HG03439 (cell line): ENCODE data around the gene DENND4A.
"Not testable (repeated sequence)": the region's sequence is repeated elsewhere in the genome, so short reads cannot be mapped to it uniquely, and the experiment has no call there.

Experiments
- ATAC-seq: cut with Tn5 transposase; IDR thresholded peaks from one replicate; pipeline ENCODE4 v1.9.1; 2021; ENCODE audit warnings: mild to moderate bottlenecking, moderate library complexity; ENCODE audit not compliant: unreplicated experiment

DENND4A gene

DNA sequence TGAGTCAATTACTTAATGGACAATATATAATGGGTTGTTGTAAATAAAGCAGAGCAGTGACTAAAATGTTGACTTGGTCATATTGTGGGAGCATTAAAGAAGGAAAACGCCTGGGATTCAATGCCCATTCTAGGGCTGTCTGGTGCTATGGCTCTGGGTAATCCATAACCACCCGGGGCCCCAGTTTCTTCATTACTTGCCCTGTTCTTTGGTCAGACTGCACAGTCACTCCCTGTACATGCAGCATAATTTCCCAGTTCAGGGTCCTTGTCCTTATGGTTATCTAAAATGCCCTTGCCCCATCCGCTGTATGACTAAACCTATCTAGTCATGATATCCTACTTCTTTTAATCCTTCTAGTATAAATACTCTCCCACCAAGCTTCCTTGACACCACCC, 27.5 kb upstream of the DENND4A start:
- no peak for ATAC-seq

DNA sequence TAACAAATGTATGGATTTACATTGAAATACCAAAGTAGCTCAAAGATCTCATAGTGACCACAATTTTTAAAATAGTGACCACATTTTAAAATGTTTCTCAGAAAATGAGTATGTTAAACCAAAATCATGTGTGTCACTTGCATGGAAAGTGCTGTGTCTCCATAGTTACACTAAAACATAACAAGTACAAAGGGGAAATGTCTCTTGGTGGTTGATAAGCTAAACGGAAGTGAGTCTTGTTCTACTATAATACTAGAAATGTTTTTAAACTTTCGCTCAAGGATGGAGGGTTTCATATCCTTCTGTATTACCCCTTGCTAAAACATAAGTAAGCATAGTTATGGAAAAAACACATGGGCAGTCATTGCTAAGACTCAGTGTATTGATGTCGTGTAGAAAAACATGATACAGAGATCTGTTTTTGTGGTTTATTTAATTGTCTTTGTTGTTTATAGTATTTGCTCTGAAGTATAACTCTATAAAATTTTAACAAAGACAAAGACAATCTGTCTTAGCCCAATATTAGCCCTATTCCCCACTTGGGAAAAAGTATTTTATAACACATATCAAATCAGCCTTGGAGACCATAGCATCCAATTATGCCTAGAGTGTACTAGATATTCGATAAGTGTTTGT, 27.0 kb upstream of the DENND4A start:
- peak; percentile 49 for ATAC-seq

DNA sequence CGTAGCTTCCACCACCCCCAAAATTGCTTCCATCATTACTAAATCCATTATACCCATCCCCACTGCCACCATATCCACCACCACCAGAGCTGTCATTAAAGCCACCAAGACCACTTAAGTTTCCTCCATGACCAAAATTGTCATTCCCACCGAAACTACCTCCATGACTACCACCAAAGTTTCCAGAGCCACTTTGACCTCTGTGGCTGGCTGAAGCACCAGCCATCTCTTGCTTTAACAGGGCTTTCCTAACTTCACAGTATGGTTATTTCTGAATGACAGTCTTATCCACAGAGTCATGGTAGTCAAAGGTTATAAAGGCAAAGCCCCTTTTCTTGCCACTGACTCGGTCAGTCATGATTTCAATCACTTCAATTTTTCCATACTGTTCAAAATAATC, 24.3 kb upstream of the DENND4A start:
- no peak for ATAC-seq

DNA sequence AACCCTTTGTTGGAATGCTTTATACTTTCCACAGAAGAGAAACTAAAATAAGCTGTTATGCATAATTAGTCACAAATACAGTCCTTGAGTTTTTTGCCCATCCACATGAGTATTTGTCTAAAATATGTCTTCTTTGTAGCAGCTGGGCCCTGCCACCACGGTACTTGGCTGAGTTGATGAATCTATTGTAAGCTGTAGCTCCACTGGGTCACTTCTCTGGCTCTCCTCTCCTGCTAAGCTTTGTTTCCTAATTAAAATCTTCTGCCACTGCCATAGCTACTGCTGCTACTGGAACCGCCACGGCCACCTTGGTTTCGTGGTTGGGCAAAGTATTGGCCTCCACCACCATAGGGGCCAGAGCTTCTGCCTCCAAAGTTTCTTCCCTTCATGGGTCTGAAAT, 23.9 kb upstream of the DENND4A start:
- ATAC-seq: not testable (repeated sequence)

DNA sequence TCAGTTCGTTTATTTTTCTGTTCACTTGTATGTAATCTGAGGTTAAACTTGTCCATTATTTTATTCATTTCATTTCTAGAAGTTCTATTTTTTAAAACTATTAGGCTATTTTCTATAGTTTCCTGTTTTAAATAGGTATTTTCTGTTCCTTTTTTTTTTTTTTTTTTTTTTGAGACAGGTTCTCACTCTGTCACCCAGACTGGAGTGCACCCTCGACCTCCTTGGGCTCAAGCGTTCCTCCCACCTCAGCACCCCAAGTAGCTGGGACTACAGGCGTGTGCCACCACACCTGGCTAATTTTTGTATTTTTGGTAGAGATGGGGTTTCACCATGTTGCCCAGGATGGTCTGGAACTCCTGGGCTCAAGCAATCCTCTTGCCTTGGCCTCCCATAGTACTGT, 22.2 kb upstream of the DENND4A start:
- not testable (repeated sequence) for ATAC-seq

DNA sequence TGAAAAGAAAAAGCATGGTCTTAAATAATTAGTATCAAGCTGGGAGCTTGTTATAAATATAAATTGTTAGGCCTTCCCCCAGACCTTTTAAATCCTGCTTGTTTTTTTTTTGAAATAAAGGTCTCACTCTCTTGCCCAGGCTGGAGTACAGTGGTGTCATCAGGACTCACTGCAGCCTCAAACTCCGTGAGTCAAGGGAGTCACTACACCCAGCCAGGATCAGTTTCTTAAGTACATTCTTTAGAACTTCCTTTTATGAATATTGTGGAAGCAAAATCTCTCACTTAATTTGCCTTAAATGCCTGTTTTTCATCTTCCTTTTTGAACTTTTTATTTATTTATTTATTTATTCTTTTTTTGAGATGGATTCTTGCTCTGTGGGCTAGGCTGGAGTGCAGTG, 20.8 kb upstream of the DENND4A start:
- no peak for ATAC-seq

DNA sequence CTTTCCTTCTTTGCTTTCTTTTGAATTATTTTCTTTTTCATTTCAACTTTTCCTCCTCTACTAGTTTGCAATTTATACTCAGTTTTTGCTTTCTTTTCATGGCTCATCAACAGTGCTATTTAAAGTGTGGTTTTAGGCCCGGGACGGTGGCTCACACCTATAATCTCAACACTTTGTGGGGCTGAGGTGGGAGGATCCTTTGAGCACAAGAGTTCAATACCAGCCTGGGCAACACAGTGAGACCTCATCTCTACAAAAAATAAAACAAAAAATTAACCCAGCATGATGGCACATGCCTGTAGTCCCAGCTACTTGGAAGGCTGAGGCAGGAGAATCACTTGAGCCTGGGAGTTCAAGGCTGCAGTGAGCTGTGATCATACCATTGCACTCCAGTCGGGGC, 20.4 kb upstream of the DENND4A start:
- no peak for ATAC-seq

DNA sequence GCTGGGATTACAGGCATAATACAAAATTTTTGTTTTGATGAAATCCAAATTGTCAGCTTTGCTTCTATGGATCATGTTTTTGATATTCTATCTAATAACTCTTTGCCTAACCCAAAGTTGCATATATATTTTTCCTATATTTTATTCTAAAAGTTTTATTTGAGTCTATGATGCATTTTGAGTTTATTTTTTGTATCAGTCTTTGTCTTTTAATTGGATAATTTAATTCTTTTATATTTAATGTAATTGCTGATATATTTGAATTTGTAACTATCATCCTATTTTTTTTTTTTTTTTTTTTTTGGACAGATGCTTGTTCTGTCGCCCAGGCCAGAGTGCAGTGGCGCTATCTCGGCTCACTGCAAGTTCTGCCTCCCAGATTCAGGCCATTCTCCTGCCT, 19.7 kb upstream of the DENND4A start:
- no peak for ATAC-seq

DNA sequence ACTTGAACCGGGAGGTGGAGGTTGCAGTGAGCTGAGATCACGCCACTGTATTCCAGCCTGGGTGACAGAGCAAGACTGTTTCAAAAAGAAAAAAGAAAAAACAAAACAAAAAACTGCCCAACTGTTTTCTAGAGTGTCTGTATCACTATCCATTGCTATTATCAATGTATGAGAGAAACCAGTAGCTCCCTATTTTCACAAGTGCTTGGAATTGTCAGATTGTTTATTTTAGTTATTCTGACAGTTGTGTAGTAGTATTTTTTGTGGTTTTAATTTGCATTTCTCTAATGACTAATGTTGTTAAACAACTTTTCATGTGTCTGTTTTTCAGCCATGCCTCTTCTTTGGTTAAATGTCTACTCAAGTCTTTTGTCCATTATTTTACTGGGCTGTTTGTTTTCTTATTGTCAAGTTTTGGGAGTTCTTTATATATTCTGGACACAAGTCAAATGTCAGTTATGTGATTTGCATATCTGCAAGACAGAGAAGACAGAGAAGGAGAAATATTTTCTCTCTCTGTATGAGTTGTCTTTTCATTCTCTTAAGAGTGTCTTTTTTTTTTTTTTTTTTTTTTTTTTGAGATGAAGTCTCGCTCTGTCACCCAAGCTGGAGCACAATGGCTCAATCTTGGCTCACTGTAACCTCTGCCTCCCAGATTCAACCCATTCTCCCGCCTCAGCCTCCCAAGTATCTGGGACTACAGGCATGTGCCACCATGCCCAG, 19.1 kb upstream of the DENND4A start:
- ATAC-seq: not testable (repeated sequence)

DNA sequence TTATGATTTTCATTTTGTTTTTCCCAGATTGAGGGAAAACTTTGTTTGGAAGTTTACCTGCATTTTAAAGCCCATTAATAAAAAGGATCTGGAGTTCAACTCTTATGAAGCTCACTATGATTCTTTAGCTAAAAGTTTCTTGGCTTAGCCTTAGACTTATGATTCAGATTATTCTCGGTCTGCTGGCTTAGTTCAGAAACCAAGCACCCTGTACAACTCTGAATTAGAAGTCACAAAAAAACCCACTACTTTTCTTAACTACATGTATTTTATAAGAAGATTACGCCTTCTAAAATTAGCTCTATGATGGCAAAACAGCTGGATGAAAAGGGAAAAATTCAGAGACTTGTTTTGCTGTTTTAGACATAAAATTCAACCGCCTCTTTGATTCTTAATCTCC, 14.3 kb upstream of the DENND4A start:
- no peak for ATAC-seq

DNA sequence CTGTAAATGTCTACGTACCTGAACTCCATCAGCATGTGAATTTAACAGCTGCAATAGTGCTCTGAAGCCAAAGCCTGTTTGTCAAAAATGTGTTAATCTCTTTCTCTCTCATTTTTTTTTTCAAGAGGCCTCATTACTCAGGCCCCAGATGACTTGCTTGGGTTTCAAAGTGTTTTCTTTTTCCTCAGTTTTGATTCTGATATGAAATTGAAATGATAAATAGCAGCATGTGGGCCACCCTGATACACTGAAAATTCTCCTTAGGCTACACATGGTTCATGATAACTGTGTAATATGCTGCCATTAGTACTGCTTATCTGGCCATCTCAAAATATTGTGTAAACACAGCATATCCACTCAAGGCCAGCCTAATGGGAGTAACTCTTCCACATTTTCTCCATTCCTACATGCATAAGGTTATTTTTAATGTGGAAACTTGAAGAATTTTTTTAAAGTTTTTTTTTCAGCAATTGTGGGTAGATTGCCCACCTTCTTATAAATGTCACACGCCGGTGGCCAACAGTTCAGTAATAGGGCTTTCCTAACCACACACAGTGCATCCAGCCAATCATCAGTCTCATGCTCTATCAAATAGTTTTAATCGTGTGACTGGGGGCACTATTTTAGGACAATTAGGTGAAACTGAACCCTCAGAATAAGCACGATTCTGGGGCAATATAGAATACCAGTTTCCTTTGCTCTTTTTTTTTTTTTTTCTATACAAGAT, 13.1 kb upstream of the DENND4A start:
- ATAC-seq: no peak

DNA sequence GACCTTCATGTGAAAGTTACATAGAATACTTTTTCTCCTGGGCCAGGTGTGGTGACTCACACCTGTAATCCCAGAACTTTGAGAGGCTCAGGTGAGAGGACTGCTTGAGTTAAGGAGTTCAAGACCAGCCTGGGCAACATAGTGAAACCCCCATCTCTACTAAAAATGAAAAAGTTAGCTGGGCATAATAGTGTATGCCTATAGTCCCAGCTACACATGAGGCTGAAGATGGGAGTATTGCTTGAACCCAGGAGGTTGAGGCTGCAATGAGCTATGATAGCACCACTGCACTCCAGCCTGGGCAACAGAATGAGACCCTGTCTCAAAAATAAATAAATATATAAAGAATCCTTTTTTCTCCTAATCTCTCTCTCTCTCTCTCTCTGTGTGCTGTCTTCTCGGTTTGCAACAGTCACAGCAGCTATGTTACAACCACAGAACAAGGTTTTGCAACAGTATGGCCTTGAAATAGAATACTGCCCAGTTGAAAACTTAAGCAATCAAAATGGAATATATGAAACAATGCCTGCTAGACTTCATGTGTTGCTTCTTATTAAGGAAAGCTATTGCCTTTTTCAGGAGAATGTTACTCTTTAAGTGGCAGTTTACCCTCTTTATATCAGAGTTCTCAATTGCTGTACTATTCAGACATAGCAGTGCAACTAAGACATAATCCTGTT, 12.3 kb upstream of the DENND4A start:
- no peak for ATAC-seq

DNA sequence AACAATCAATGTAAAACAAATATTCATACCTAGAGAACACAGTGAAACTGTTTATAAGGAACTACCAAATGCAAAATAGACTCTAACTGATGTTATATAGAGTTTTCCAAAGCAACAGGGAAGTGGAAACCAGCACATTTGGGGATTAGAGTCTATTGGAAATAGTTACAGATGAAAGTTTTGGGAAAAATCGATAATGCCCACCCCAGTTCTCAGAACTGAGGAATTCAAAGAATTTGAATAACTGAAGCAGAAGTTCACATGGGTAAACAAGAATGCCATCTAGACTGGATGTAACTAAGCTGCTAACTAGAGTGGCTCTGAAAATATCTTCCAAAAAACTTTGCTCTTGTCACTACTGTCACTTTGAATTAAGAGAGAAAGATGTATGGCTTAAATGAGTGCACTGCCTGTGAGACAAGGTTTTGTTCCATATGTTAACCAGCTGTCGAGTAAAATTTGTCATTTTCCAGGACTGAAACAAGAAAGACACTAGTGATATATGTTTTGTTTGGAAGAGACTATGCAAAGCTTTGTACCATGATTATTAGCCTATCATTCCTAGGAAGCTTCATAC, 9.2 kb upstream of the DENND4A start:
- ATAC-seq: no peak

DNA sequence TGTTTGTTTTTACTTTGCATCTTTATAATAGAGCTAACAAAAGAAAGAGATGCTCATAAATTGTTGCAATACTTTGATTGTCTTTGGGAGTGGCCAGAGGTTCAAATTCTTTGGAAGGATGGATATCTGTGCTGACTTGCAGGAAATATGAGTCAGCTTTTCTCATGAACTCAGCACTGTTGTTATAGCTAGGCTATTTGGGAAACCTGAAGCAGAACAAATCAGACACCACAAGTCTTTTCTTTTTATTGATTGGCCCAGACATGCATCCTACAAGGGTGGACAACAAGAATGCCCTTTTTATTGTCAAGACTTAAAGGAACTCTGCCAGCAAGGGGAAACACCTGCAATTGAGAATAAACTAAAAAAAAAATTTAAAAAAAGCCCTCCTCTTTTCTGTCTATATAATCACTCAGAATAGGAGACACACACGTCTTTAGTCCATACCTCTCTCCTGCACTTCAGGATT, 4.6 kb upstream of the DENND4A start:
- no peak for ATAC-seq

DNA sequence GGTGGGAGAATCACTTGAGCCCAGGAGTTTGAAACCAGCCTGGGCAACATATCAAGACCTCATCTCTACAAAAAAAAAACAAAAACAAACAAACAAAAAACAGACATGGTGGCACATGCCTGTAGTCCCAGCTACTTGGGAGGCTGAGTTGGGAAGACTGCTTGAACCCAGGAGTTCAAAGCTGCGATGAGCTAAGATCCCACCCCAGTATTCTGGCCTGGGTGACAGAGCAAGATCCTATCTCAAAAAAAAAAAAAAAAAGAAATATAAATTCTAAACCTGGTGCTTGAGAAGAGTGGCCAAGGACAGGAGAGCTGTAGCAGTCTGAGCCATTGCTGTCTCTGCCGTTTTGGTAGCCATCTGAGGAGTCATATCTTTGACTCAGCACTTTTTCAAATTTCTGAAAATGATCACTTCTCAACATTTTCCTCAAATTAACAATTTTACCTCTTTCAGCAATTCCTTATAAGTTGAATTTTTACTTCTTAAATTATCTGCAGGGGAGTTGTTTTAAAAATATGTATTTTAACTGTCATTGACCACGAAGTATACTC, 3.6 kb upstream of the DENND4A start:
- no peak for ATAC-seq

DNA sequence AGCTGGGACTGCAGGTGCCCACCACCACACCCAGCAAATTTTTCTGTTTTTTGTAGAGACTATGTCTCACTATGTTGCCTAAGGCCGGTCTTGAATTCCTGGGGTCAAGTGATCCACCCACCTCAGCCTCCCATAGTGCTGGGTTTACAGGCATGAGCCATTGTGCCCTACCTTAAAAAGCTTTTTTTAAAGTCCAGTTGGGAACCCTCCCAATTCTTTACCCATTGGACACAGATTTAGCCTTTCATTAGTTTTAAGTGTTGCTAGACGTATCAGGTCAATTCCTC, 1.7 kb upstream of the DENND4A start:
- ATAC-seq: no peak

DNA sequence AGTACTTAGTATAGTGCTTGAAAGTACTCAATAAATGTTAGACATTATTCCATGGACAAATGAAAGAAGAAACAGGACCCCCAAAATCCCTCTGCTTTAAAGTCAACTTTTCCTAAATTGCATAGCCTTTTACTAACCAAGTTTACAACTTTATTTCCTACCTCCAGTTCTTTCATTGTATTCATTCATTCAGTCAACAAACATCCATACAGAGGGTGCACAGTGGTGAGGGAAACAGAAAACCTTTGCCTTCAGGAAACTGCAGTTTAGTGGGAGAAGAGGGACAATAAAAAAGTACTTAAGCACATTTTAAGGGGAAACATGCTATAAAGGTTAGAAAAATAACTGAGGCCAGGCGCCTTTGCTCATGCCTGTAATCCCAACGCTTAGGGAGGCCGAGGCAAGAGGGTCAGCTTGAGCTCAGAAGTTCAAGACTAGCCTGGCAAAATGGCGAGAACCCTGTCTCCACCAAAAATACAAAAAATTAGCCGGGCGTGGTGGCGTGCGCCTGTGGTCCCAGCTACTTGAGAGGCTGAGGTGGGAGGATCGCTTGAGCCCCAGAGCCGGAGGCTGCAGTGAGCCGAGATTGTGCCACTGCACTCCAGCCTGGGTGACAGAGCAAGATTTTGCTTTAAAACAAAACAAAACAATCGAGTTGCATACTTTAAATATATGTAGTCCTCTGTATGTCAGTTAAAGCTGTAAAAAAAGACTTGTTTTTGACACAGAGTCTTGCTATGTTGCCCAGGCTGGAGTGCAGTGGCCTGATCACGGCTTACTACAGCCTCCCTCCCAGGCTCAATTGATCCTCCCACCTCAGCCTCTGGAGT, 1.1 kb upstream of the DENND4A start:
- ATAC-seq: no peak

DNA sequence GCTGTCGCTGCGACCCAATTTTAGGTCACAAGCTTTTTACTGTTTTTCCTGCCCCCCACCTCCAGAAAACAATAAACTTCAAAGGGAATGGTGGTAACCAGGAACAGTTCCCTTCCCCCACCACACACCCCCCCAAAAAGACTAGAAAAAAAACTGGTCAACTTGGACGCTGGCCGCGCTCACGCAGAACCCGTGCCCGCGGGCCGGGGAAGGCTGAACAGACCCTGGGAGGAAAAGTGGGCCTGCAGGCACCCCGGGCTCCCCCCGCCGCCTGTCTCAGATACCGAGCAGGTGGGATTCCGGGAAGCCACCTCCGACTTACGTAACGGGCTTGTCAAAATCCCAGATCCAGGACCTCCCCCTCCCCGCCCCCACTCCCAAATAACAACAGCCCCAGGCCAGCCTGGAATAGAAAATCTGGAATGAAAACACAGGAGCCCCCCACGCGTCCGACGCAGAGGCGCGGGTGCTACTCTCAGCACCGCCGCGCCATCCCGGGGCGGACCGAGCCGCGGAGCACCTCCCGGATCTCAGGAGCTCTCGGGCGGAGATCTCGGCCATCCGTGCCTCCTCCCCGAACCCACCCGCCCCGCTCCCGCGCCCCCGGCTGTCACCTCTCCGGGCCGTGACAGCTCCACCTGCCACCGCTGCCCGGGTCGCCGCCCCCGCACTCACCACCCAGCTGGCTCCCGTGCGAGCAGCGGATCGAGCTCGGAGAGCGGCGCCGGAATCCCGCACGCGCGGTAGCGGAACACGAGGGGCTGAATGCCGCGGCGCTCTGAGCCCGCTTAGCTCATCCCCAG, 557 bp downstream of the DENND4A start:
- ATAC-seq: peak; percentile 38

DNA sequence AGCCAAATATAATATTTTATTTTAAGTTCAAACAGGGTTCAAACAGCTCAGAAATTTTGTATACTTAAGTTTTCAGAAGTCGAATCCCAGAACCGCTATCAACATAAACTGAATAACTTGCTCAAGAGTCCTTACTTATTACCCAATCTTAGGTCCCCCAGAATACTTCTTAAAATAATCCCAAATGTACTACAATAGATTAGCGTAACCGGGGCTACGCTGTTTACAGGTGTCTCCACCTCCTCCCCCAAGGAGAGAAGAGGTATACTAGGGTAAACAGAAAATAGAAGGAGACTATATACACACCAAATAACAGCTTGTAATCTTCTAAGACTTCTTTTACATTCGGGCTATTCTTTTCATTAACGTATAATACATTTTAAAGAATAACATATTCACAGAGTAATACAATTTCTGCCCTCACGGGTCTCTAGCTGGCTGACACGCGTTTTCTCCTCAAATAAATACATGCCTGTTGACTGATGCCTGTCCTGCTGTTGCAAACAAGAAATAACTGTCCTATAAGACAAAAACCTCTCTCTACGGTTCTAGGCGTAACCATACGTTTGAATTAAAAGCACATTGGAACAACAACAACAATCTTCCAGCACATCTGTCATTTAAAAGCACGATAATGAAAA, 1.3 kb downstream of the DENND4A start:
- no peak for ATAC-seq
